GM18507 (cell line): Measurements from ENCODE around the gene ZNF705A.
"Not testable (repeated sequence)": the region's sequence is repeated elsewhere in the genome, so short reads cannot be mapped to it uniquely, and the experiment has no call there.

Experiments used
- DNase-seq: peaks from one replicate; pipeline ENCODE4 v3.0.0; 2011; ENCODE audit warnings: low read depth; ENCODE audit not compliant: insufficient read length; ENCODE audit errors: extremely low spot score
- FAIRE-seq: peaks from 2 replicates; lab custom pipeline; 2011; peaks lifted over from hg19 to GRCh38; lab: Jason Lieb, UNC

ZNF705A gene

GRCh38 chr12:8156845-8157244, at the start of gene ZNF705A:
Gene ZNF705A (plus strand): TSS chr12:8157015. CDS start chr12:8172626, 15,611 bp downstream.
- DNase-seq, result no peak
- FAIRE-seq, result no peak

GRCh38 chr12:8108808-8109398, 47.9 kb upstream of the ZNF705A start:
- FAIRE-seq (peak; percentile 92), DNase-seq (no peak)

GRCh38 chr12:8113117-8113516, 43.7 kb upstream of the ZNF705A start:
- DNase-seq, FAIRE-seq: not testable (repeated sequence)

GRCh38 chr12:8120072-8120713, 36.6 kb upstream of the ZNF705A start:
- FAIRE-seq (no peak), DNase-seq (no peak)

GRCh38 chr12:8123124-8123912, 33.5 kb upstream of the ZNF705A start, which contains the start of gene CLEC4A:
Gene CLEC4A (plus strand): TSS chr12:8123617. CDS start chr12:8123879, 262 bp downstream.
- FAIRE-seq (peak; percentile 69), DNase-seq (no peak)

- no peak for FAIRE-seq
- DNase-seq, result no peak
These were observed 29.7 kb upstream of the ZNF705A start for GRCh38 chr12:8127138-8127537.

- DNase-seq, result not testable (repeated sequence)
- FAIRE-seq, result peak; percentile 65
These were observed 23.0 kb upstream of the ZNF705A start for GRCh38 chr12:8133636-8134397.

- not testable (repeated sequence) for FAIRE-seq, DNase-seq
These were observed 22.4 kb upstream of the ZNF705A start for GRCh38 chr12:8134398-8134930.

GRCh38 chr12:8141647-8142046, 15.2 kb upstream of the ZNF705A start:
- FAIRE-seq, DNase-seq: not testable (repeated sequence)

- DNase-seq (no peak), FAIRE-seq (no peak)
These were observed 13.6 kb upstream of the ZNF705A start for GRCh38 chr12:8143261-8143660.

GRCh38 chr12:8145754-8146441, 10.9 kb upstream of the ZNF705A start:
- DNase-seq, result no peak
- FAIRE-seq, result no peak

- DNase-seq, result no peak
- no peak for FAIRE-seq
These were observed 10.4 kb upstream of the ZNF705A start for GRCh38 chr12:8146442-8146771.

- peak; percentile 29 for FAIRE-seq
These were observed 2.3 kb upstream of the ZNF705A start for GRCh38 chr12:8154526-8154925.

GRCh38 chr12:8156416-8156815, 399 bp upstream of the ZNF705A start:
- no peak for DNase-seq
- no peak for FAIRE-seq

More at GRCh38 chr12:8154526-8154925, 2.3 kb upstream of the ZNF705A start:
- DNase-seq, result no peak

GRCh38 chr12:8157484-8158198, 826 bp downstream of the ZNF705A start:
- FAIRE-seq, result no peak
- DNase-seq, result no peak

GRCh38 chr12:8172911-8173310, 16.1 kb downstream of the ZNF705A start:
- DNase-seq, FAIRE-seq: not testable (repeated sequence)

GRCh38 chr12:8179989-8180585, 23.3 kb downstream of the ZNF705A start:
- DNase-seq (peak; percentile 49), FAIRE-seq (peak; percentile 75)

GRCh38 chr12:8181271-8181670, 24.5 kb downstream of the ZNF705A start:
- not testable (repeated sequence) for FAIRE-seq, DNase-seq
